HS-5 (cell line): ENCODE results near the gene ESPNL.
"Not testable (repeated sequence)": the region's sequence is repeated elsewhere in the genome, so short reads cannot be mapped to it uniquely, and the experiment has no call there.

Source experiments
- DNase-seq: peaks from one replicate; pipeline ENCODE4 v3.0.0-alpha.2; 2012; ENCODE audit warnings: low read depth

Gene ESPNL

GRCh38 chr2:238114851-238115660, 14.9 kb downstream of the ESPNL start:
- no peak for DNase-seq

- DNase-seq: not testable (repeated sequence)
Measured at GRCh38 chr2:238115709-238116108, 15.6 kb downstream of the ESPNL start.

GRCh38 chr2:238116298-238117198, 16.4 kb downstream of the ESPNL start:
- no peak for DNase-seq

- DNase-seq: no peak
Measured at GRCh38 chr2:238117199-238118154, 17.3 kb downstream of the ESPNL start.

- no peak for DNase-seq
Measured at GRCh38 chr2:238119756-238120462, 19.8 kb downstream of the ESPNL start.

GRCh38 chr2:238120463-238121298, 20.5 kb downstream of the ESPNL start:
- no peak for DNase-seq

- DNase-seq: no peak
Measured at GRCh38 chr2:238121511-238122286, 21.6 kb downstream of the ESPNL start.

GRCh38 chr2:238122287-238123217, 22.4 kb downstream of the ESPNL start:
- DNase-seq: no peak

- no peak for DNase-seq
Measured at GRCh38 chr2:238123218-238123971, 23.3 kb downstream of the ESPNL start.

- no peak for DNase-seq
Measured at GRCh38 chr2:238123991-238124470, 23.9 kb downstream of the ESPNL start.

- DNase-seq: no peak
Measured at GRCh38 chr2:238124488-238125126, 24.5 kb downstream of the ESPNL start.

- no peak for DNase-seq
Measured at GRCh38 chr2:238125127-238125885, 25.2 kb downstream of the ESPNL start.

- DNase-seq: no peak
Measured at GRCh38 chr2:238126338-238126737, 26.2 kb downstream of the ESPNL start.

- no peak for DNase-seq
Measured at GRCh38 chr2:238126775-238127164, 26.6 kb downstream of the ESPNL start.

GRCh38 chr2:238127165-238128060, 27.3 kb downstream of the ESPNL start:
- no peak for DNase-seq
